OCI-LY1 (cell line): Measurements from ENCODE around the gene RAPGEF5.
"Not testable (repeated sequence)": the region's sequence is repeated elsewhere in the genome, so short reads cannot be mapped to it uniquely, and the experiment has no call there.

Experiments used
- H2AFZ ChIP-seq: fragments of 200-600 bp; sonication (generic), shearing (Covaris generic); 2 replicates; pipeline ENCODE4 v1.6.0; 2014; ENCODE audit warnings: antibody characterized with exemption, mild to moderate bottlenecking, low read length
- H3F3A ChIP-seq: fragments of 200-600 bp; sonication (generic), shearing (Covaris generic); 2 replicates; pipeline ENCODE4 v1.6.0; 2014; ENCODE audit warnings: mild to moderate bottlenecking, antibody characterized with exemption, low read length, moderate library complexity; ENCODE audit not compliant: insufficient read depth
- H3K27ac ChIP-seq: fragments of 200-600 bp; sonication (generic); 2 replicates; pipeline ENCODE4 v1.5.1; 2014; ENCODE audit warnings: low read length, mixed run types, mild to moderate bottlenecking, low read depth; ENCODE audit not compliant: poor library complexity, severe bottlenecking
- H3K27me3 ChIP-seq: fragments of 200-600 bp; sonication (generic); 2 replicates; pipeline ENCODE4 v1.6.0; 2014; ENCODE audit warnings: antibody characterized with exemption, mild to moderate bottlenecking, low read length, moderate library complexity; ENCODE audit not compliant: insufficient read depth
- H3K36me3 ChIP-seq: fragments of 200-600 bp; sonication (generic); 2 replicates; pipeline ENCODE4 v1.6.1; 2014; ENCODE audit warnings: mild to moderate bottlenecking, antibody characterized with exemption, low read length, moderate library complexity, mixed read lengths; ENCODE audit not compliant: insufficient read depth
- H3K4me1 ChIP-seq: fragments of 200-600 bp; sonication (generic); 2 replicates; pipeline ENCODE4 v1.5.1; 2014; ENCODE audit warnings: mild to moderate bottlenecking, low read length, moderate library complexity; ENCODE audit not compliant: insufficient read depth, severe bottlenecking
- H3K4me2 ChIP-seq: fragments of 200-600 bp; sonication (generic), shearing (Covaris generic); 2 replicates; pipeline ENCODE4 v1.6.1; 2014; ENCODE audit warnings: low read length
- H3K4me3 ChIP-seq: fragments of 200-600 bp; sonication (generic); 2 replicates; pipeline ENCODE4 v1.5.1; 2014; ENCODE audit warnings: low read length, low read depth, mild to moderate bottlenecking, mixed read lengths; ENCODE audit not compliant: poor library complexity, severe bottlenecking
- H3K79me2 ChIP-seq: fragments of 200-600 bp; shearing (Covaris generic); 2 replicates; pipeline ENCODE4 v1.6.1; 2016; ENCODE audit warnings: mixed run types, low read length, mixed read lengths; ENCODE audit not compliant: insufficient read depth
- H3K9ac ChIP-seq: fragments of 200-600 bp; sonication (generic), shearing (Covaris generic); 2 replicates; pipeline ENCODE4 v1.6.1; 2014; ENCODE audit warnings: mild to moderate bottlenecking, low read length, mixed read lengths
- H3K9me2 ChIP-seq: fragments of 200-600 bp; sonication (generic), shearing (Covaris generic); 2 replicates; pipeline ENCODE4 v1.6.1; 2014; ENCODE audit warnings: low read depth, mild to moderate bottlenecking, low read length, mixed read lengths
- H3K9me3 ChIP-seq: fragments of 200-600 bp; shearing (Covaris generic); 2 replicates; pipeline ENCODE4 v1.6.1; 2014; ENCODE audit warnings: low read length, mixed read lengths
- H4K20me1 ChIP-seq: fragments of 200-600 bp; sonication (generic), shearing (Covaris generic); 2 replicates; pipeline ENCODE4 v1.6.0; 2016; ENCODE audit warnings: mild to moderate bottlenecking, low read length; ENCODE audit not compliant: insufficient read depth
- EZH2 ChIP-seq: fragments of 200-600 bp; sonication (generic), shearing (Covaris generic); IDR thresholded peaks from 2 replicates; pipeline ENCODE4 v1.8.0; 2017; ENCODE audit warnings: borderline replicate concordance, mixed run types, mild to moderate bottlenecking, antibody characterized with exemption, low read length, moderate library complexity, mixed read lengths
- TF ChIP-seq, protein P1 (sequence below): fragments of 200-600 bp; sonication (generic), shearing (Covaris generic); IDR thresholded peaks from 2 replicates; pipeline ENCODE4 v1.5.1; 2017; ENCODE audit warnings: mild to moderate bottlenecking, antibody characterized with exemption, low read length, moderate library complexity, mixed read lengths

The RAPGEF5 gene

DNA sequence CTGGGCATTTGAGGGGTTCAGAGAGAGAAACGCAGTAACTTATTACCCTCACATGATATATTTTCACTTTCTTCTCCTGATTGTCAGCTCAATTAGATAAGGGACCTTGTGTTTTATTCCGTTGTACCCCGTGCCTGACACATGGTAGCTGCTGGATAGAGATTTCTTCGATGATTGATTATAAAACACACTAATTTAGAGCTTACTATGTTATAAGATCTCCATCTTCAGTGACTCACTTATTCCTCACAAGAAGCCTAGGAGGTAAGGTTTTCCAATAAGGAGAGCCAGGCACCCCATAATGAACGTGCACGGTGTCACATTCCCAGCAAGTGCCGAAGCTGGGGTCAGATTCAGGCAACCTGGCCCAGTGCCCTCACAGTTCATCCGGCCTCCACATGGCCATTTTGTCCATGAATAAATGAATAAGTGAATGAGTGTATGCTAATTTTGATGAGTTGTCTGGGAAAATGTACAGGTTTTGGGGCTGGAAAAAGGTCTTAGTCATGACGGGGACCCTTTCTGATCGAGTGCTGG, 273.2 kb downstream of the RAPGEF5 start:
- no peaks in the 10 kb centered on the region for H4K20me1 ChIP-seq
- H2AFZ ChIP-seq = peak overlapping the region; percentile 79
- no peak overlapping the region for H3K27ac ChIP-seq
- H3K36me3 ChIP-seq = no peaks in the 10 kb centered on the region
- TF ChIP-seq, protein P1, sequence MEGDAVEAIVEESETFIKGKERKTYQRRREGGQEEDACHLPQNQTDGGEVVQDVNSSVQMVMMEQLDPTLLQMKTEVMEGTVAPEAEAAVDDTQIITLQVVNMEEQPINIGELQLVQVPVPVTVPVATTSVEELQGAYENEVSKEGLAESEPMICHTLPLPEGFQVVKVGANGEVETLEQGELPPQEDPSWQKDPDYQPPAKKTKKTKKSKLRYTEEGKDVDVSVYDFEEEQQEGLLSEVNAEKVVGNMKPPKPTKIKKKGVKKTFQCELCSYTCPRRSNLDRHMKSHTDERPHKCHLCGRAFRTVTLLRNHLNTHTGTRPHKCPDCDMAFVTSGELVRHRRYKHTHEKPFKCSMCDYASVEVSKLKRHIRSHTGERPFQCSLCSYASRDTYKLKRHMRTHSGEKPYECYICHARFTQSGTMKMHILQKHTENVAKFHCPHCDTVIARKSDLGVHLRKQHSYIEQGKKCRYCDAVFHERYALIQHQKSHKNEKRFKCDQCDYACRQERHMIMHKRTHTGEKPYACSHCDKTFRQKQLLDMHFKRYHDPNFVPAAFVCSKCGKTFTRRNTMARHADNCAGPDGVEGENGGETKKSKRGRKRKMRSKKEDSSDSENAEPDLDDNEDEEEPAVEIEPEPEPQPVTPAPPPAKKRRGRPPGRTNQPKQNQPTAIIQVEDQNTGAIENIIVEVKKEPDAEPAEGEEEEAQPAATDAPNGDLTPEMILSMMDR = no peak
- no peak for TF ChIP-seq EZH2
- peak overlapping the region; percentile 68 for H3K4me3 ChIP-seq
- H3K9me3 ChIP-seq = peaks cover 5% of the 10 kb centered on the region; the same call in 1 of the 2 replicates
- peak overlapping the region; percentile 89 for H3K4me2 ChIP-seq
- peaks cover 11% of the 10 kb centered on the region for H3K4me1 ChIP-seq
- H3K27me3 ChIP-seq = no peaks in the 10 kb centered on the region; the same call in 1 of the 2 replicates
- H3K9ac ChIP-seq = peak overlapping the region; percentile 55
- no peaks in the 10 kb centered on the region for H3K9me2 ChIP-seq
- H3K79me2 ChIP-seq = no peaks in the 10 kb centered on the region
- H3F3A ChIP-seq = no peaks in the 10 kb centered on the region

DNA sequence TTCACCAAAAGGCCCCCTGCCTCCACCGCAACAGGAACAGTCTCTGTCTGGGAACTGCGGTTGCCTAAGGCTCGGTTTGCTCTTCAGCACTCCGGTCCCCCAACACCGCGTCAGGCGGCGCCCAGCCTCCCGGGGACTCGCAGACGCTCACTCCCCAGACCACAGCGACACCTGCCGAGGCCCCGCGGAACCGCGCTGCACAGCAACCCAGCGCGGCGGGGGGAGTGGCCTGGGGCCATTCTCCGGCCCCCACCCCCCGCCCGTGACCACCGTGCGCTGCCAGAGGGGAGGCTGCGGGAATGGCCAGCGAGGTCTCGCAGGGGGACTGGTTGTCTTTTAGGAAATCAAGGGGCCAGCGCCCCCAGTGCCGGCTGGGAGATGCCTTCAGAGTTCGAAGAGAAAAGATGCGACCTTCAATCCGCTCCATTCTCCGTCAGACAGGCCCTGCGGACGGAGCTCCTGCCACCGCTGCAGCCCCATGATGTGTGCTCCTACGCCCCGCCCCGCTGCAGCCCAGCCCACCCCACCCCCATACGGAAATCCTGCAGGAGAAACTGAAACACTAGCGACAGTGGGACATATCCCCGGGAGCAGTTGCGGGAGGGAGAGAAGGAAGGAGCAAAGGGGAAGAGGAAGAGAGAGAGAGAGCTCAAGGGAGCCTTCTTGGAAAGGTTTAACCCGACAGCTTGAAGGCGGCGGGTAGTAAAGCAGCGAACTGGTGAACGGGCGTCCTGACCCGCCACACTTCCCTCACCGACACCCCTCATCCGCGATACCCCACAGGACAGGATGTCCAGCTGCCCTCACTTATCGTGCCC, 273.9 kb downstream of the RAPGEF5 start:
- no peaks in the 10 kb centered on the region for H4K20me1 ChIP-seq
- H3K9ac ChIP-seq = peak overlapping the region; percentile 55
- peaks cover 11% of the 10 kb centered on the region for H3K4me1 ChIP-seq
- H3F3A ChIP-seq = no peaks in the 10 kb centered on the region
- TF ChIP-seq, protein P1 = peak; percentile 100
- no peak for TF ChIP-seq EZH2
- H3K79me2 ChIP-seq = no peaks in the 10 kb centered on the region
- H3K9me3 ChIP-seq = peaks cover 6% of the 10 kb centered on the region; the same call in 1 of the 2 replicates
- H3K27me3 ChIP-seq = no peaks in the 10 kb centered on the region; the same call in 1 of the 2 replicates
- H3K4me3 ChIP-seq = peak overlapping the region; percentile 68
- H2AFZ ChIP-seq = peak overlapping the region; percentile 79
- H3K4me2 ChIP-seq = peak overlapping the region; percentile 89
- H3K9me2 ChIP-seq = no peaks in the 10 kb centered on the region
- no peak overlapping the region for H3K27ac ChIP-seq
- H3K36me3 ChIP-seq = no peaks in the 10 kb centered on the region

- peak overlapping the region; percentile 89 for H3K4me2 ChIP-seq
- no peak overlapping the region for H3K27ac ChIP-seq
Observed at GRCh38 chr7:22082553-22082885, 274.4 kb downstream of the RAPGEF5 start.

GRCh38 chr7:22080219-22080618, 276.7 kb downstream of the RAPGEF5 start:
- not testable (repeated sequence) for H3K9ac ChIP-seq, H4K20me1 ChIP-seq, H3K9me2 ChIP-seq, H3F3A ChIP-seq, H3K79me2 ChIP-seq, H3K4me2 ChIP-seq, H2AFZ ChIP-seq, H3K27ac ChIP-seq, H3K36me3 ChIP-seq, H3K4me3 ChIP-seq, H3K9me3 ChIP-seq, H3K27me3 ChIP-seq
- peaks cover 11% of the 10 kb centered on the region for H3K4me1 ChIP-seq

More at GRCh38 chr7:22082553-22082885, 274.4 kb downstream of the RAPGEF5 start:
- TF ChIP-seq EZH2 = no peak
- TF ChIP-seq, protein P1 = no peak
- Histone ChIP-seq H3K9ac (peak overlapping the region; percentile 10; the same call in 1 of the 2 replicates), H3K4me3 (peak overlapping the region; percentile 68), H2AFZ (no peak overlapping the region), H4K20me1 (no peaks in the 10 kb centered on the region), H3K9me3 (peaks cover 6% of the 10 kb centered on the region; the same call in 1 of the 2 replicates), H3F3A (no peaks in the 10 kb centered on the region), H3K79me2 (no peaks in the 10 kb centered on the region), H3K27me3 (no peaks in the 10 kb centered on the region; the same call in 1 of the 2 replicates), H3K4me1 (peaks cover 11% of the 10 kb centered on the region), H3K9me2 (no peaks in the 10 kb centered on the region), H3K36me3 (no peaks in the 10 kb centered on the region)

- H3K9me2 ChIP-seq, H3K79me2 ChIP-seq, H3K36me3 ChIP-seq, H4K20me1 ChIP-seq, H3K9me3 ChIP-seq, H3K4me3 ChIP-seq, H3K27me3 ChIP-seq, H3K27ac ChIP-seq, H2AFZ ChIP-seq, H3K4me2 ChIP-seq, H3K9ac ChIP-seq, H3F3A ChIP-seq: not testable (repeated sequence)
- H3K4me1 ChIP-seq = peaks cover 10% of the 10 kb centered on the region
Observed at GRCh38 chr7:22078872-22079271, 278.1 kb downstream of the RAPGEF5 start.
